ENCODE measurements around the gene RCE1.

The RCE1 gene

DNA sequence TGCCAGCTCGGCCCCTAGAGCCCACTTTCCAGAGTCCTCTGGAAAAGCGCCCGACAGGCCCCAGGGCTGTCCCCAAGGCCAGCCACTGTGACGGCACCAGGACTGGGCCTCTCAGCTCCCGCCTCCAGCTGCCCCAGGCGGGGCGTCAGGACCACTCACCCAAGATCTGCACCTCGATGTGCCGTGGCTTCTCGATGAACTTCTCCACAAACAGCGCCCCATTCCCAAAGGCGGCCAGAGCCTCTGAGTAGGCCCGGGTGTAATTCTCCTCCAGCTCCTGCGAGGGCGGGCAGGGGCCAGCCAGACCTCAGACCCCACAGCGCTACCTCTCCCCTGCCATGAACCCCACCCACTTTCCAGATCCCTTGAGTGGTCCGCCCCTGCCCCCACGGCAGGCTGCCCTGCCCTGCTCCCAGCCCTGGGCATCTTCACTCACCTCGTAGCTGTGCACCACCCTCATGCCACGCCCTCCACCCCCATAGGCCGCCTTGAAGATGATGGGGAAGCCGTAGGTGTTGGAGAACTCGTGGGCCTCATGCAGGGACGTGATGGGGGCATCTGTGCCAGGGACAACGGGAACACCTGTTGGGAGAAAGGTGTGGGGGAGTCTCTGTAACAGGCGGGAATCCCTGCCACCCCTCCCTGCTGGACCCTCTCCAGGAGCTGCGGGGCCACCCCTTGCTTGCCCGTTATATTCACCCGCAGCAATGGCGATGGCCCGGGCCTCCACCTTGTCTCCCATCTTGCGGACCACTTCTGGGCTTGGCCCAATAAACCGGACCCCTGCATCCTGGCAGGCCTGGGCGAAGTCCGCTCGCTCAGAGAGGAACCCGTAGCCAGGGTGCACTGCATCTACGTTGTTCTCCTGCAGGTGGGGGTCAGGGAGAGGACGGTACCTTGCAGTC lies 27.6 kb downstream of the RCE1 start:
- DNase-seq = no peak

DNA sequence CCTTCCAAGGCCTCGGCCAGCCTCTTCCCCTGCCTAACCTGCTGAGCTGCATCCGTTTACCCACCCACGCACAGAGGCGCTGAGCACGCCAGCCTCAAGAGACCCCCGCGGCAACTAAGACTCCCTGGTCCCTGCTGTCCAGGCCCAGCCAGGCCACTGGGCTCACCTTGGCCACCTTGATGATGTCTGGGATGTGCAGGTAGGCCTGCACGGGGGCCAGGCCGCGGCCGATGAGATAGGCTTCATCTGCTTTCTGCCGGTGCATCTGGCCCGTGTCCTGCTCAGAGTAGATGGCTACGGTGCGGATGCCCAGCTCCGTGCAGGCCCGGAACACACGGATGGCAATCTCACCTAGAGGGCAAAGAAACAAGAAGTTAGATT lies 28.3 kb downstream of the RCE1 start:
- DNase-seq = no peak

- no peak for DNase-seq
Observed at GRCh38 chr11:66874232-66874631, 31.0 kb downstream of the RCE1 start.

- no peak for DNase-seq
Observed at GRCh38 chr11:66875378-66875777, 32.1 kb downstream of the RCE1 start.

DNA sequence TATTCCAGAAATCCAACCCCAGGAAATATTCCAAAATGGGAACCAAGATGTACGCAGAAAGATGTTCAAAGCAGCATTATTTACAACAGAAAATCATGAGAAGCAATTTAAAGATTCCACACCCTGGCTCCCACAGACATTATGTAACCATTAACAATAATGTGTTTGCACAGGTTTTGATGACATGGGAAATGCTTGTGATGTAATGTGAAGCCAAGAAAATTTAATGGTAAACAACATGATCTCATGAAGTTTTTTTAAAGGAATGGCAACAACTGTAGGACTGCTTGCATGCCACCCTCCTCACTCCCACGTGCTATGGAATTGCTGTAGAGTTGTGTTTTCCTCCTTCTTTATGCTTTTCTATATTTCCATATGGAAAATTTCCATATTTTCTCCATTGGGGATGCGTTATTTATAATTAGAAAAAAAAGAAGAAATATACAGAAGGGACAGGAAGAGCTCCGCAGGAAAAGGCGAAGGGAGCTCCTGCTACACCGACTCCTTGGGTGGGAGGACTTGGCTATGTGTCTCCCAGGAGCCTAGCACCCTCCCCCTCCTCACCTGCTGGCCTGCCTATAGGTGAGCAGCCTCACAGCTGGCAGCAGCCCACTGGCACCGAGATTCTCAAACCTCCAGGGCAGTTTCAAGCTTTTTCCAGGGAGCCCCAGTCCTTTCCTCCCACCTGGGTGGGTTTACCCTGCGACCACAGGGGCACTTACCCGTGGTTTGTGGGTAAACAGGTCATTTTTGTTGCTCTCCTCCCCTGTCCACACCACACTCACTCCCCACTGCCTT lies 34.5 kb downstream of the RCE1 start:
- no peak for DNase-seq

- DNase-seq = no peak
Observed at GRCh38 chr11:66878474-66878873, 35.2 kb downstream of the RCE1 start.

GRCh38 chr11:66879000-66879399 lies 35.8 kb downstream of the RCE1 start:
- no peak for DNase-seq

DNA sequence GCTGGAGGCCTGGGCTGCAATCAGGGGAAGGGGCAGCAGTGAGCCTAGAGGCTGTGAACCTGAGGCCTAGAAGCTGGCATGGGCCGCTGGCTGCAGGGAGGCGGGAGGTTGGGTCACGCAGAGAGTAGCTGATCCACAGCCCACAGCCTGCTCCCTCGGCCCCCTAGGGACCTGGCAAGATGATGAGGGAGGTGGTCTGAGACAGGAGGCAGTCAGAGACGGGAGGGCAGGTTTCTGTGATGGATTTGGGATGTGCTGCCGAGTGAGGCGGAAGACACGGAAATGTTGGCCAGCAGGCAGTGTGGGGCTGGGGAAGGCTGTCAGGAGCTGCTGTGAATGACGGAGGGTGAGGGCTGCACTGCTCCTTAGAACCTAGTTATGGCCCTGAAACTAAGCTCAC lies 36.3 kb downstream of the RCE1 start:
- no peak for DNase-seq

- no peak for DNase-seq
Observed at GRCh38 chr11:66879999-66880398, 36.8 kb downstream of the RCE1 start.

- DNase-seq = no peak
Observed at GRCh38 chr11:66880496-66881450, 37.5 kb downstream of the RCE1 start.

GRCh38 chr11:66881451-66881835 lies 38.2 kb downstream of the RCE1 start:
- DNase-seq = no peak

GRCh38 chr11:66881927-66882452 lies 38.7 kb downstream of the RCE1 start:
- no peak for DNase-seq

GRCh38 chr11:66882561-66883015 lies 39.3 kb downstream of the RCE1 start:
- DNase-seq = no peak

- DNase-seq = no peak
Observed at GRCh38 chr11:66883016-66883965, 40.0 kb downstream of the RCE1 start.

DNA sequence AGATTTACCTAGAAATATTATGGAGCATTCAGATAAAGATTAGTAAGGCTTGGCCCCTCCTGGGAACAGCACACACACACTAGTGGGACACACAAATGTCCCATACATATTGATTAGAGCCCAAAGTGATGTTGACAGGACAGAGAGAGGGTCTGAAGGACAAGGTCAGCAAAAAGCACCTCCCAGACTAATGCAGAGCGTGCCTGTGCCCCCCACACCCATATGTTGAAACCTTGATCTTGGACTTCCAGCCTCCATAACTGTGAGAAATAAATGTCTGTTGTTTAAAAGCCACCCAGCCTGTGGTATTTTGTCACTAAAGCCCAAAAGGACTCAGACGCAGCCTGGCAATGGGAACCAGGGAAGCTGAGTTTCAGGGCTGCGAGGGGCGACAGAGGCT lies 41.2 kb downstream of the RCE1 start:
- DNase-seq = no peak

DNA sequence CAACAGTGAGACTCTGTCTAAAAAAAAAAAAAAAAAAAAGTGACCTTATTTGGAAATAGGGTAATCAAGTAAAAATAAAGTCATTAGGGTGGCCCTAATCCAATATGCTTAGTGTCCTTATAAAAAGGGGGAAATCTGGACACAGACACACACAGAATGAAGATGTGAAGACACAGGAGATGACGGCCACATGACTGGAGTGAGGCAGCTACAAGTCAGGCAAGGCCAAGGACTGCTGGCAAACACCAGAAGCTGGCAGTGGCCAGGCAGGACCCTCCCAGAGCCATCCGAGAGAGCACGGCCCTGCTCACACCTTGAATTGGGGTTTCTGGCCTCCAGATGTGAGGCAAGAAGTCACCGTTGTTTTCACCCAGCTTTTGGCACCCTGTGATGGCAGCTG lies 42.2 kb downstream of the RCE1 start:
- DNase-seq = no peak

- no peak for DNase-seq
Observed at GRCh38 chr11:66885950-66886440, 42.8 kb downstream of the RCE1 start.

DNA sequence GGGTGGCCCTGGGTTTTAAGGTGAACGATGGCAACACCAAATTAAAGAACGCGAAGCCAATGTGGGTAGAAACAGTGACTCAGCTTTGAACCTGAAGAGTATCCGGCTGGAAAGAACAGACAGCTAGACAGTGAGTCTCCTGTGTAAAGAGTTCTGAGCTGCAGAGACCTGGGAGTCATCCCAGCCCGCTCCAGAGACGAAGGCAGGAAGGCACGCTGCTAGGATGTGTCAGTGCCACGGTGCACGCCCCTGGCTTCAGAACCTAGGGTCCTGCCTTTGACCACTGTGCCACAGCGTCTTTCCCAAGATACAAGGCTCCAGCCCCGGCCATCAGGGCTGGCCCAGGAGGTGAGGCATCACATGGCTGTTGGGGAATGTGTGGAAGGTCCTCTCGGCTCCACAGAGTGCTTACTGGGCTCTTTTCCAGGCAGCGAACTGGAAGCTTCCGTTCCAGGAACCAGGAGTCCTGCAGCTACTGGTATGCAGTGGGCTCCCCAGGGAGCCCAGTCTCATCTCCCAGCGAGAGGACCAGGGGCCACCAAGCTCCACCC lies 43.5 kb downstream of the RCE1 start:
- DNase-seq = no peak

- no peak for DNase-seq
Observed at GRCh38 chr11:66887526-66887925, 44.3 kb downstream of the RCE1 start.

GRCh38 chr11:66888282-66888681 lies 45.0 kb downstream of the RCE1 start:
- no peak for DNase-seq

- DNase-seq = no peak
Observed at GRCh38 chr11:66889960-66890359, 46.7 kb downstream of the RCE1 start.

Data from NCI-H524 treated with DMSO at 0.1 percent for 48 hours (cell line).